GM23248 (cell line): ENCODE measurements around the gene NPAS3. TPM values are rescaled to one million over a fixed set of nuclear protein-coding genes. Genes with fewer than 3 reads are reported as not detected.

Source experiments
- DNase-seq: peaks from one replicate; pipeline ENCODE4 v3.0.0-alpha.2; 2015
- H2AFZ ChIP-seq: fragments of 200-600 bp; sonication (generic); 2 replicates; pipeline ENCODE4 v1.6.1; 2016; ENCODE audit warnings: antibody characterized with exemption
- H3F3A ChIP-seq: fragments of 200-600 bp; sonication (generic); 2 replicates; pipeline ENCODE4 v1.6.1; 2016; ENCODE audit warnings: mild to moderate bottlenecking, antibody characterized with exemption, mixed run types; ENCODE audit not compliant: insufficient read depth
- H3K27ac ChIP-seq: fragments of 200-600 bp; sonication (generic); 2 replicates; pipeline ENCODE4 v1.5.1; 2016; ENCODE audit warnings: mild to moderate bottlenecking
- H3K27me3 ChIP-seq: fragments of 200-600 bp; sonication (generic); replicated peaks from 2 replicates; pipeline ENCODE4 v1.6.1; 2016; ENCODE audit warnings: mild to moderate bottlenecking; ENCODE audit not compliant: insufficient read depth
- H3K36me3 ChIP-seq: fragments of 200-600 bp; sonication (generic); 2 replicates; pipeline ENCODE4 v1.6.1; 2016; ENCODE audit warnings: low read depth, mild to moderate bottlenecking
- H3K4me1 ChIP-seq: fragments of 200-600 bp; sonication (generic); 2 replicates; pipeline ENCODE4 v1.6.1; 2016; ENCODE audit warnings: mild to moderate bottlenecking; ENCODE audit not compliant: insufficient read depth
- H3K4me2 ChIP-seq: fragments of 200-600 bp; sonication (generic); one replicate; pipeline ENCODE4 v1.6.1; 2016; ENCODE audit warnings: mild to moderate bottlenecking; ENCODE audit not compliant: unreplicated experiment
- H3K4me3 ChIP-seq: fragments of 200-600 bp; sonication (generic); 2 replicates; pipeline ENCODE4 v1.5.1; 2016; ENCODE audit warnings: mild to moderate bottlenecking
- H3K79me2 ChIP-seq: fragments of 200-600 bp; sonication (generic); 2 replicates; pipeline ENCODE4 v1.6.1; 2016; ENCODE audit warnings: mild to moderate bottlenecking; ENCODE audit not compliant: insufficient read depth
- H3K9ac ChIP-seq: fragments of 200-600 bp; sonication (generic); 2 replicates; pipeline ENCODE4 v1.6.1; 2016; ENCODE audit warnings: mild to moderate bottlenecking
- H3K9me2 ChIP-seq: fragments of 200-600 bp; sonication (generic); 2 replicates; pipeline ENCODE4 v1.6.1; 2016; ENCODE audit warnings: mixed run types, mild to moderate bottlenecking, moderate library complexity; ENCODE audit not compliant: insufficient read depth
- H3K9me3 ChIP-seq: fragments of 200-600 bp; sonication (generic); one replicate; pipeline ENCODE4 v1.6.1; 2017; ENCODE audit warnings: low read depth
- H4K20me1 ChIP-seq: fragments of 200-600 bp; sonication (generic); 2 replicates; pipeline ENCODE4 v1.6.0; 2016; ENCODE audit not compliant: insufficient read depth
- EZH2 ChIP-seq: fragments of 200-600 bp; sonication (generic); IDR thresholded peaks from 2 replicates; pipeline ENCODE4 v1.6.1; 2018; ENCODE audit warnings: antibody characterized with exemption, mild to moderate bottlenecking; ENCODE audit not compliant: insufficient read depth, poor library complexity, severe bottlenecking
- EZH2phosphoT487 ChIP-seq: fragments of 200-600 bp; sonication (generic); IDR thresholded peaks from 2 replicates; pipeline ENCODE4 v1.6.1; 2018; ENCODE audit warnings: antibody characterized with exemption, moderate library complexity, mild to moderate bottlenecking, low read depth; ENCODE audit not compliant: insufficient read depth
- WGBS, 2 experiments: methylation state at CpG; one replicate each; pipeline ENCODE4 v1.1.6; 2015 to 2017; ENCODE audit warnings: low lambda C conversion rate in 2 of 2, low coverage in 1 of 2; ENCODE audit errors: missing lambda C conversion rate in 2 of 2; 5-methylcytosine and 5-hydroxymethylcytosine counted together
- in situ Hi-C: fragments of 300-500 bp; cut with MboI; formaldehyde crosslinking; loops from 2 replicates; pipeline ENCODE4 v1.15.0; 2020
- polyA plus RNA-seq: library from polyadenylated mRNA; unstranded; fragments of >200 nt; fragmentation: Nextera tagmentation; extraction: Ambion mirVana; gene quantifications from 2 replicates; pipeline ENCODE4 v1.2.1, GENCODE V29; 2016
- total RNA-seq: library from RNA; depleted of rRNA; stranded (reverse); fragments of >200 nt; shearing (Covaris generic); gene quantifications from 2 replicates; pipeline ENCODE4 v1.2.3, GENCODE V29; 2014

The NPAS3 gene
- total and polyA plus RNA-seq, 2 experiments from 2014 or later, result 0.65 TPM; not detected in 1

GRCh38 chr14:33219957-33220356 lies 281.3 kb downstream of the NPAS3 start:
- no peak for DNase-seq
- Histone ChIP-seq H3K27me3 (0 out of 2 replicates have a peak, but pooled peaks cover 5% of the 10 kb centered on the region), H3K4me2 (no peak overlapping the region), H3K4me1 (no peaks in the 10 kb centered on the region), H3K36me3 (no peaks in the 10 kb centered on the region), H3K79me2 (no peaks in the 10 kb centered on the region), H3K9ac (no peak overlapping the region), H3K27ac (no peak overlapping the region), H4K20me1 (no peaks in the 10 kb centered on the region), H3K9me2 (no peaks in the 10 kb centered on the region), H2AFZ (no peak overlapping the region), H3K9me3 (no peaks in the 10 kb centered on the region), H3K4me3 (no peak overlapping the region), H3F3A (no peaks in the 10 kb centered on the region)
- WGBS, 2 experiments, result 50 to 67% methylated on average over 4 of the region's 4 CpGs
- TF ChIP-seq EZH2, result no peak
- TF ChIP-seq EZH2phosphoT487, result no peak
- in situ Hi-C loops, result no loop called here

GRCh38 chr14:33229269-33229929 lies 290.7 kb downstream of the NPAS3 start:
- Histone ChIP-seq H3K9me3 (no peaks in the 10 kb centered on the region), H3K79me2 (no peaks in the 10 kb centered on the region), H3K36me3 (no peaks in the 10 kb centered on the region), H3F3A (no peaks in the 10 kb centered on the region), H3K4me1 (no peaks in the 10 kb centered on the region), H3K9me2 (no peaks in the 10 kb centered on the region), H3K4me2 (no peak overlapping the region), H3K27me3 (peaks cover 13% of the 10 kb centered on the region; the same call in 1 of the 2 replicates), H2AFZ (no peak overlapping the region), H3K9ac (no peak overlapping the region), H4K20me1 (no peaks in the 10 kb centered on the region), H3K4me3 (no peak overlapping the region), H3K27ac (no peak overlapping the region)
- in situ Hi-C loops, result no loop called here
- TF ChIP-seq EZH2phosphoT487 (no peak), EZH2 (no peak)
- peak; percentile 2 for DNase-seq
- 4 to 8% methylated on average over 10 of the region's 10 CpGs for WGBS, 2 experiments

- Histone ChIP-seq H3K4me3 (no peak overlapping the region), H3K36me3 (no peaks in the 10 kb centered on the region), H3K27me3 (peaks cover 13% of the 10 kb centered on the region; the same call in 1 of the 2 replicates), H3K4me1 (no peaks in the 10 kb centered on the region), H3F3A (no peaks in the 10 kb centered on the region), H4K20me1 (no peaks in the 10 kb centered on the region), H3K9me3 (no peaks in the 10 kb centered on the region), H3K9me2 (no peaks in the 10 kb centered on the region), H3K4me2 (no peak overlapping the region), H3K27ac (no peak overlapping the region), H3K9ac (no peak overlapping the region), H2AFZ (no peak overlapping the region), H3K79me2 (no peaks in the 10 kb centered on the region)
- in situ Hi-C loops, result no loop called here
- WGBS, 2 experiments, result 24 to 25% methylated on average over 3 of the region's 3 CpGs
- TF ChIP-seq EZH2, result no peak
- no peak for TF ChIP-seq EZH2phosphoT487
- DNase-seq, result no peak
These were observed 291.3 kb downstream of the NPAS3 start for GRCh38 chr14:33230021-33230420.

DNA sequence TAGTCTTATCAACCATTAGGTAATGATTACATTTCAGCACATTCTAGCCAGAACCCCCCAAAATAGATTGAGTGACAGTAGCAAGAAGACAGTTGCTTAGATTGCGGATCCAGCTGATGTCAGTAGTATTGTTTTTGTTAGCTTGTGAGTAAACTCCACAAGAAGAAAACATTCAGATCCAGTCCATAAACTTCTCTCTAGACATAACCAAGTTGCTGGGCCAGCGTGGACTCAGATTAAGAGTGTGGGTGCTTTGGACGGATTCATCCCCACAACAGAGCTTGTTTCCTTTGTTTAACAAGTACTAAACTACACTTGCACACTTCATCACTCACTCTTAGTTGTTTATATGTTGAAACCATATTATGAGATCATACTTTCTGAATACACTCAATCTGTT lies 293.4 kb downstream of the NPAS3 start:
- Histone ChIP-seq H2AFZ (no peak overlapping the region), H3K9ac (no peak overlapping the region), H3K36me3 (no peaks in the 10 kb centered on the region), H3K9me2 (no peaks in the 10 kb centered on the region), H3K4me2 (no peak overlapping the region), H3K9me3 (no peaks in the 10 kb centered on the region), H3K27ac (no peak overlapping the region), H3F3A (no peaks in the 10 kb centered on the region), H3K4me1 (no peaks in the 10 kb centered on the region), H3K79me2 (no peaks in the 10 kb centered on the region), H3K27me3 (peaks cover 13% of the 10 kb centered on the region; the same call in 1 of the 2 replicates), H4K20me1 (no peaks in the 10 kb centered on the region), H3K4me3 (no peak overlapping the region)
- no peak for DNase-seq
- WGBS, 2 experiments, result 89 to 96% methylated on average over 3 of the region's 3 CpGs
- in situ Hi-C loops, result no loop called here
- no peak for TF ChIP-seq EZH2
- no peak for TF ChIP-seq EZH2phosphoT487
